K562 (cell line): ENCODE measurements around the gene ERVMER34-1. TPM values are rescaled to one million over a fixed set of nuclear protein-coding genes. Genes with fewer than 3 reads are reported as not detected.

Experiments
- ATAC-seq: fragments of 200-7000 bp; cut with Tn5 transposase; 3 replicates; pipeline ENCODE4 v1.9.1; 2020; ENCODE audit warnings: moderate library complexity
- BruUV-seq: library from RNA; stranded (reverse); fragments of 400-500 nt; replicated peaks from 2 replicates; lab custom pipeline; 2021; lab: Mats Ljungman, UMichigan
- CTCF ChIA-PET: fragments of 300-600 bp; formaldehyde crosslinking; extraction: SDS; loops from one replicate; lab custom pipeline; 2021; ENCODE audit warnings: low intra/inter-chr PET ratio; lab: Yijun Ruan, JAX
- POLR2A ChIA-PET: fragments of 300-600, 350-650 bp; sonication (Branson Sonifier 250); formaldehyde crosslinking; extraction: SDS; loops from one replicate; lab custom pipeline; 2021; ENCODE audit warnings: antibody characterized with exemption, inconsistent platforms; lab: Yijun Ruan, JAX
- DNase-seq, 4 experiments: peaks; one replicate each; pipeline versions ENCODE4 v3.0.0 to v3.0.0-alpha.2; 2011 to 2018; ENCODE audit warnings: low spot score in 3 of 4, mixed read lengths in 3 of 4; ENCODE audit errors: extremely low read depth in 1 of 4
- FAIRE-seq: peaks from 2 replicates; lab custom pipeline; 2011; peaks lifted over from hg19 to GRCh38; lab: Jason Lieb, UNC
- H2AFZ ChIP-seq: 2 replicates; pipeline ENCODE4 v1.6.0; 2011; ENCODE audit warnings: low read depth, low read length, control low read depth, inconsistent platforms
- H3K27ac ChIP-seq: fragments of 200-600 bp; 3 replicates; pipeline ENCODE4 v1.8.0; 2011; ENCODE audit warnings: low read depth, mild to moderate bottlenecking, control low read depth, inconsistent platforms, low read length, moderate library complexity, mixed read lengths; ENCODE audit errors: extremely low read depth
- H3K27me3 ChIP-seq, 2 experiments: fragments of 300-600 bp in 1 of 2; 2 replicates in 1 of 2; 3 replicates in 1 of 2; pipeline versions ENCODE4 v1.6.0 to v1.8.0; 2011; ENCODE audit warnings: inconsistent platforms in 2 of 2, low read length in 2 of 2, mild to moderate bottlenecking in 1 of 2, mixed read lengths in 1 of 2, moderate library complexity in 1 of 2; ENCODE audit not compliant: control insufficient read depth in 2 of 2, insufficient read depth in 2 of 2
- H3K36me3 ChIP-seq: fragments of 300-600 bp; 3 replicates; pipeline ENCODE4 v1.8.0; 2011; ENCODE audit warnings: mild to moderate bottlenecking, low read length, inconsistent platforms; ENCODE audit not compliant: control insufficient read depth, insufficient read depth
- H3K4me1 ChIP-seq, 2 experiments: fragments of 200-600 bp in 1 of 2; replicated peaks in 1 of 2; 2 replicates in 1 of 2; 3 replicates in 1 of 2; pipeline versions ENCODE4 v1.5.1 to v1.8.0; 2011; ENCODE audit warnings: inconsistent platforms in 2 of 2, low read length in 2 of 2, mild to moderate bottlenecking in 1 of 2, mixed read lengths in 1 of 2, moderate library complexity in 1 of 2; ENCODE audit not compliant: control insufficient read depth in 2 of 2, insufficient read depth in 2 of 2
- H3K4me2 ChIP-seq: 2 replicates; pipeline ENCODE4 v1.6.1; 2011; ENCODE audit warnings: low read length, control low read depth, inconsistent platforms, mixed read lengths; ENCODE audit not compliant: insufficient read depth
- H3K4me3 ChIP-seq: fragments of 200-600 bp; sonication (generic), shearing (Covaris generic); 2 replicates; pipeline ENCODE4 v1.5.1; 2016; ENCODE audit warnings: control low read depth, inconsistent platforms
- H3K79me2 ChIP-seq: fragments of 200-600 bp; 3 replicates; pipeline ENCODE4 v1.8.0; 2011; ENCODE audit warnings: low read length, inconsistent platforms; ENCODE audit not compliant: control insufficient read depth, insufficient read depth
- H3K9ac ChIP-seq, 2 experiments: 2 replicates each; pipeline versions ENCODE4 v1.6.0 to v1.6.1; 2011; ENCODE audit warnings: low read depth in 2 of 2, low read length in 2 of 2, control low read depth in 1 of 2, inconsistent platforms in 1 of 2, mild to moderate bottlenecking in 1 of 2, mixed read lengths in 1 of 2; ENCODE audit not compliant: insufficient read depth in 1 of 2
- H3K9me1 ChIP-seq: one replicate; pipeline ENCODE4 v1.6.0; 2011; ENCODE audit warnings: inconsistent platforms, mild to moderate bottlenecking, low read length, moderate library complexity; ENCODE audit not compliant: control insufficient read depth, insufficient read depth
- H3K9me3 ChIP-seq: replicated peaks from 2 replicates; pipeline ENCODE4 v1.5.1; 2011; ENCODE audit warnings: low read depth, low read length, inconsistent platforms; ENCODE audit not compliant: control insufficient read depth, insufficient read depth
- H4K20me1 ChIP-seq: replicated peaks from 2 replicates; pipeline ENCODE4 v1.6.1; 2011; ENCODE audit warnings: low read length, inconsistent platforms, mixed read lengths; ENCODE audit not compliant: control insufficient read depth, insufficient read depth
- CBFA2T3 ChIP-seq: fragments of 450-650 bp; IDR thresholded peaks from 2 replicates; pipeline ENCODE4 v1.6.1; 2017
- DEAF1 ChIP-seq: fragments of 450-650 bp; formaldehyde crosslinking; IDR thresholded peaks from 2 replicates; pipeline ENCODE4 v1.4.0; 2020; ENCODE audit warnings: mild to moderate bottlenecking, moderate library complexity
- HDGF ChIP-seq: fragments of 450-650 bp; IDR thresholded peaks from 2 replicates; pipeline ENCODE4 v1.6.1; 2016
- NFXL1 ChIP-seq: fragments of 450-650 bp; formaldehyde crosslinking; IDR thresholded peaks from 2 replicates; pipeline ENCODE4 v1.4.0; 2021; ENCODE audit warnings: mild to moderate bottlenecking
- NR3C1 ChIP-seq: sonication (generic); formaldehyde crosslinking; IDR thresholded peaks from 2 replicates; pipeline ENCODE4 v1.8.1; 2022; ENCODE audit warnings: missing genetic modification reagents
- POLR3A ChIP-seq: IDR thresholded peaks from 2 replicates; pipeline ENCODE4 v1.6.1; 2011; ENCODE audit warnings: borderline replicate concordance, mild to moderate bottlenecking, moderate library complexity; ENCODE audit not compliant: insufficient read length, insufficient read depth; ENCODE audit errors: extremely low read depth
- PYGO2 ChIP-seq: fragments of 450-650 bp; IDR thresholded peaks from 2 replicates; pipeline ENCODE4 v1.6.1; 2016; ENCODE audit warnings: mild to moderate bottlenecking, missing genetic modification characterization, moderate library complexity, missing compliant biosample characterization
- STAT6 ChIP-seq: sonication (generic); formaldehyde crosslinking; IDR thresholded peaks from 2 replicates; pipeline ENCODE4 v1.8.1; 2023; ENCODE audit warnings: mild to moderate bottlenecking, missing genetic modification reagents
- THRB ChIP-seq: fragments of 450-650 bp; formaldehyde crosslinking; conservative IDR thresholded peaks from 2 replicates; pipeline ENCODE4 v1.4.0; 2022; ENCODE audit warnings: mild to moderate bottlenecking, missing genetic modification characterization
- ZC3H11A ChIP-seq: IDR thresholded peaks from 2 replicates; pipeline ENCODE4 v1.6.1; 2012; ENCODE audit warnings: low read depth, low read length, improper control_type of control experiment
- ZNF140 ChIP-seq: fragments of 250-450 bp; sonication (Bioruptor Pico); IDR thresholded peaks from 2 replicates; pipeline ENCODE4 v1.8.0; 2021; ENCODE audit warnings: moderate library complexity, mild to moderate bottlenecking, inconsistent platforms
- ZNF197 ChIP-seq: fragments of 200-800 bp; sonication (Bioruptor generic); IDR thresholded peaks from 2 replicates; pipeline ENCODE4 v1.6.1; 2016; ENCODE audit warnings: low read depth, missing genetic modification characterization, missing compliant biosample characterization
- WGBS: fragments of 100-300 bp; shearing (Covaris generic); methylation state at CpG from one replicate; pipeline ENCODE4 v1.1.6; 2016; ENCODE audit warnings: low coverage, mixed read lengths; ENCODE audit not compliant: insufficient coverage; ENCODE audit errors: missing lambda C conversion rate; 5-methylcytosine and 5-hydroxymethylcytosine counted together
- in situ Hi-C: fragments of 300-500 bp; cut with MboI; formaldehyde crosslinking; loops from 4 replicates; pipeline ENCODE4 v1.15.0; 2018; ENCODE audit warnings: inconsistent platforms, mixed read lengths
- intact Hi-C: fragments of 100-400 bp; cut with micrococcal nuclease; formaldehyde crosslinking; loops from 2 replicates; pipeline ENCODE4 v1.14.2; 2022
- polyA plus RNA-seq, 8 experiments: library from polyadenylated mRNA; depleted of rRNA in 4 of 8; stranded (reverse) in 5 of 8; unstranded in 3 of 8; fragments of >200 nt; fragmentation: Nextera tagmentation in 2 of 8; fragmentation: Illumina TruSeq in 1 of 8; extraction: Ambion mirVana in 2 of 8; extraction: Trizol in 1 of 8; gene quantifications; 2 replicates each; pipeline versions ENCODE4 v1.2.1 to v1.2.3, GENCODE V29; 2011 to 2014; ENCODE audit warnings: inconsistent platforms in 1 of 8, missing spikeins in 1 of 8
- total RNA-seq, 7 experiments: library from RNA; depleted of rRNA in 6 of 7; stranded (reverse); fragments of >200 nt in 6 of 7; fragmentation: Illumina TruSeq in 2 of 7; extraction: Trizol in 2 of 7; gene quantifications; 2 replicates each; pipeline versions ENCODE4 v1.2.1 to v1.2.3, GENCODE V29; 2011 to 2021; ENCODE audit warnings: low replicate concordance in 1 of 7
- TF ChIP-seq, protein P1 (sequence below): fragments of 250-450 bp; sonication (Bioruptor Pico); IDR thresholded peaks from 2 replicates; pipeline ENCODE4 v1.4.0; 2020; ENCODE audit warnings: mild to moderate bottlenecking, moderate library complexity
- TF ChIP-seq, protein P2 (sequence below): fragments of 450-650 bp; IDR thresholded peaks from 2 replicates; pipeline ENCODE4 v1.6.1; 2016; ENCODE audit warnings: low read depth, mild to moderate bottlenecking, moderate library complexity
- TF ChIP-seq, protein P3 (sequence below): fragments of 450-650 bp; IDR thresholded peaks from 2 replicates; pipeline ENCODE4 v1.6.1; 2016; ENCODE audit warnings: missing biosample characterization, missing genetic modification characterization

The ERVMER34-1 gene
- total and polyA plus RNA-seq, 9 of the 15 experiments (the other 6 are each of a cell fraction or from before 2014, with no cell fraction given), result 0.04 to 0.57 (median 0.25) TPM

DNA sequence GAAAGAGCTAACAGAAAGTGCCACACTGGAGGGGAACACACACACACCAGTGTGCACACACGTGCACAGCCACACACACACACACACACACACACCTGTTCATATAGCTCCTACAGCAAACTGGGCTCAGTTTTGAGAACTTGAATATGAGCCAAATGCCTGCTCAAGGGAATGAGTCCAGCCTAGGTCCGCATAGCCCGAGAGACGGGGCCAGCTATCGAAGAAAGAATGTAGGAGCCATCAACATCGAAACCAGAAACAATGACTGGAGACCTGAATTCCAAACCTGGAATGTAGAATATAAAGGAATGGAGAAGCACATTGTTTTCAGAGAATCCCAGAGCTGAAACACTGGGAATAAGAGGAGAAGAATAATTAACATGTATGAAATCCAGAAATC lies 37.6 kb upstream of the ERVMER34-1 start:
- POLR2A ChIA-PET, result no interaction called here
- Histone ChIP-seq H3K79me2 (no peaks in the 10 kb centered on the region), H3K9me3 (no peaks in the 10 kb centered on the region), H3K9me1 (no peaks in the 10 kb centered on the region), H4K20me1 (no peaks in the 10 kb centered on the region), H3K27me3 (peaks cover 0 to 7% of the 10 kb centered on the region in 2 experiments; a peak in 3 of 5 replicates), H3K4me1 (no peaks in the 10 kb centered on the region), H3K36me3 (no peaks in the 10 kb centered on the region), H2AFZ (no peak overlapping the region), H3K4me3 (no peak overlapping the region), H3K4me2 (no peak overlapping the region), H3K27ac (no peak overlapping the region), H3K9ac (no peak overlapping the region)
- no TSS peak for BruUV-seq
- in situ Hi-C loops, result no loop called here
- 3% methylated on average over 6 of the region's 6 CpGs for WGBS
- TF ChIP-seq NR3C1 (CRISPR knock-in tag), result no peak
- TF ChIP-seq, protein P1, sequence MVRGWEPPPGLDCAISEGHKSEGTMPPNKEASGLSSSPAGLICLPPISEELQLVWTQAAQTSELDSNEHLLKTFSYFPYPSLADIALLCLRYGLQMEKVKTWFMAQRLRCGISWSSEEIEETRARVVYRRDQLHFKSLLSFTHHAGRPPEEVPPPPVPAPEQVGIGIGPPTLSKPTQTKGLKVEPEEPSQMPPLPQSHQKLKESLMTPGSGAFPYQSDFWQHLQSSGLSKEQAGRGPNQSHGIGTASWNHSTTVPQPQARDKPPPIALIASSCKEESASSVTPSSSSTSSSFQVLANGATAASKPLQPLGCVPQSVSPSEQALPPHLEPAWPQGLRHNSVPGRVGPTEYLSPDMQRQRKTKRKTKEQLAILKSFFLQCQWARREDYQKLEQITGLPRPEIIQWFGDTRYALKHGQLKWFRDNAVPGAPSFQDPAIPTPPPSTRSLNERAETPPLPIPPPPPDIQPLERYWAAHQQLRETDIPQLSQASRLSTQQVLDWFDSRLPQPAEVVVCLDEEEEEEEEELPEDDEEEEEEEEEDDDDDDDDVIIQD (CRISPR knock-in tag), result no peak
- TF ChIP-seq NFXL1 (CRISPR knock-in tag), result no peak
- no peak for TF ChIP-seq ZC3H11A
- no peak for TF ChIP-seq POLR3A
- TF ChIP-seq, protein P2, sequence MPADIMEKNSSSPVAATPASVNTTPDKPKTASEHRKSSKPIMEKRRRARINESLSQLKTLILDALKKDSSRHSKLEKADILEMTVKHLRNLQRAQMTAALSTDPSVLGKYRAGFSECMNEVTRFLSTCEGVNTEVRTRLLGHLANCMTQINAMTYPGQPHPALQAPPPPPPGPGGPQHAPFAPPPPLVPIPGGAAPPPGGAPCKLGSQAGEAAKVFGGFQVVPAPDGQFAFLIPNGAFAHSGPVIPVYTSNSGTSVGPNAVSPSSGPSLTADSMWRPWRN, result no peak
- no peak for TF ChIP-seq PYGO2 (tag)
- no peak for TF ChIP-seq ZNF140
- no peak for TF ChIP-seq STAT6
- TF ChIP-seq THRB (CRISPR knock-in tag), result no peak
- no peak for TF ChIP-seq ZNF197 (CRISPR knock-in tag)
- no peak for TF ChIP-seq CBFA2T3
- TF ChIP-seq DEAF1 (CRISPR knock-in tag), result no peak
- no peak for TF ChIP-seq HDGF
- TF ChIP-seq, protein P3, sequence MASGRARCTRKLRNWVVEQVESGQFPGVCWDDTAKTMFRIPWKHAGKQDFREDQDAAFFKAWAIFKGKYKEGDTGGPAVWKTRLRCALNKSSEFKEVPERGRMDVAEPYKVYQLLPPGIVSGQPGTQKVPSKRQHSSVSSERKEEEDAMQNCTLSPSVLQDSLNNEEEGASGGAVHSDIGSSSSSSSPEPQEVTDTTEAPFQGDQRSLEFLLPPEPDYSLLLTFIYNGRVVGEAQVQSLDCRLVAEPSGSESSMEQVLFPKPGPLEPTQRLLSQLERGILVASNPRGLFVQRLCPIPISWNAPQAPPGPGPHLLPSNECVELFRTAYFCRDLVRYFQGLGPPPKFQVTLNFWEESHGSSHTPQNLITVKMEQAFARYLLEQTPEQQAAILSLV (tag), result no peak
- DNase-seq (no peak), ATAC-seq (no peak), FAIRE-seq (no peak)
- CTCF ChIA-PET, result no interaction called here
- intact Hi-C loops, result no loop called here
